Small intestine (tissue), 7 donors: ENCODE results near the gene FXYD5. TPM values are rescaled to one million over a fixed set of nuclear protein-coding genes. Genes with fewer than 3 reads are reported as not detected.

Experiments
- DNase-seq, 2 donors: peaks; one replicate each; pipeline versions ENCODE4 v3.0.0 to v3.0.0-alpha.2; 2013
- FAIRE-seq: peaks from 2 replicates; lab custom pipeline; 2012; peaks lifted over from hg19 to GRCh38; lab: Jason Lieb, UNC
- H3K27ac ChIP-seq, 3 donors: one replicate each; pipeline ENCODE4 v1.5.1; 2013; ENCODE audit warnings: low read length in 2 of 3, mild to moderate bottlenecking in 2 of 3, control low read depth in 1 of 3, inconsistent platforms in 1 of 3, low read depth in 1 of 3, moderate library complexity in 1 of 3
- H3K27me3 ChIP-seq, 3 donors: one replicate each; pipeline ENCODE4 v1.6.1; 2013; ENCODE audit warnings: low read length in 3 of 3, inconsistent platforms in 1 of 3; ENCODE audit not compliant: control insufficient read depth in 3 of 3, insufficient read depth in 3 of 3
- H3K36me3 ChIP-seq, 3 donors: one replicate each; pipeline ENCODE4 v1.6.1; 2013; ENCODE audit warnings: low read length in 3 of 3, inconsistent platforms in 1 of 3, low read depth in 1 of 3, mild to moderate bottlenecking in 1 of 3, moderate library complexity in 1 of 3; ENCODE audit not compliant: control insufficient read depth in 3 of 3, insufficient read depth in 2 of 3
- H3K4me1 ChIP-seq, 3 donors: one replicate each; pipeline ENCODE4 v1.6.1; 2013; ENCODE audit warnings: low read length in 2 of 3, inconsistent platforms in 1 of 3, low read depth in 1 of 3, mild to moderate bottlenecking in 1 of 3, moderate library complexity in 1 of 3; ENCODE audit not compliant: control insufficient read depth in 3 of 3, insufficient read depth in 2 of 3
- H3K4me3 ChIP-seq, 3 donors: one replicate each; pipeline ENCODE4 v1.5.1; 2013; ENCODE audit warnings: low read length in 3 of 3, control low read depth in 1 of 3, inconsistent platforms in 1 of 3, low read depth in 1 of 3, mild to moderate bottlenecking in 1 of 3, moderate library complexity in 1 of 3
- H3K9me3 ChIP-seq, 2 donors: one replicate each; pipeline ENCODE4 v1.6.1; 2013; ENCODE audit warnings: low read depth in 1 of 2, low read length in 1 of 2; ENCODE audit not compliant: control insufficient read depth in 2 of 2, insufficient read depth in 1 of 2
- WGBS, 3 donors: extraction: QIAGEN DNeasy Blood & Tissue Kit; methylation state at CpG; one replicate each; pipeline ENCODE4 v1.1.7; 2013; 5-methylcytosine and 5-hydroxymethylcytosine counted together
- polyA plus RNA-seq, 4 donors: library from polyadenylated mRNA; stranded (reverse) in 3 of 4; unstranded in 1 of 4; fragments of 200-250 nt in 3 of 4; fragments of 120-200 nt in 1 of 4; gene quantifications; one replicate each; pipeline versions ENCODE4 v1.2.1 to v1.2.3, GENCODE V29; 2013
- donor health status: healthy with polysubstance abuse.
- donor health status: control.
- donor health status: control.
- donor health status: Bipolar disorder and iron deficiency.
- donor health status: healthy.

FXYD5 gene
- polyA plus RNA-seq, 4 donors: 3.4 to 60.5 (median 30.2) TPM

DNA sequence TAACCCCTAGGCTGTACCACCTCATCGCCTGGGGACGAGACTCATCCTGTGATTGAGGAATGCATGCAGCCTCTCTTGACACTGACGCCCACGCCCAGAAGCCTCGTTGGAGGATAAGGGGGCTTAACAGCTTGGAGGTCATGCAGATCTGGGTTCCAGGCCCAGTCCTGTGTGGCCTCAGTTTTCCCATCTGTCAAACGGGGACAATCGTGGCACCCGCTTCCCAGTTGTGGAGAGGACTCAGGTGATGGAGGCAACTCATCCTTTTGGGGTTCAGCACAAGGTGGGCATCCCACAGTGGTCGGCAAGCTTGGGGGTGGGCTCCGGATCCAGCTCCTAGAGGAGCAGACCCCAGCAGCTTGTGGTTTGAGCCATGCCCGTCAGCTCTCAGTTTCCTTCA is 18.3 kb upstream of the FXYD5 start:
- H3K36me3 ChIP-seq: no peaks in the 10 kb centered on the region
- FAIRE-seq (no peak), DNase-seq (no peak)
- peaks cover 0 to 14% (median 0%) of the 10 kb centered on the region in 3 donors for H3K27me3 ChIP-seq
- WGBS, 3 donors: 76 to 82% (median 80%) methylated on average over 11 of the region's 11 CpGs
- H3K27ac ChIP-seq: no peak overlapping the region
- peaks cover 0 to 54% (median 0%) of the 10 kb centered on the region in 3 donors for H3K4me1 ChIP-seq
- H3K9me3 ChIP-seq: no peaks in the 10 kb centered on the region
- no peak overlapping the region for H3K4me3 ChIP-seq

DNA sequence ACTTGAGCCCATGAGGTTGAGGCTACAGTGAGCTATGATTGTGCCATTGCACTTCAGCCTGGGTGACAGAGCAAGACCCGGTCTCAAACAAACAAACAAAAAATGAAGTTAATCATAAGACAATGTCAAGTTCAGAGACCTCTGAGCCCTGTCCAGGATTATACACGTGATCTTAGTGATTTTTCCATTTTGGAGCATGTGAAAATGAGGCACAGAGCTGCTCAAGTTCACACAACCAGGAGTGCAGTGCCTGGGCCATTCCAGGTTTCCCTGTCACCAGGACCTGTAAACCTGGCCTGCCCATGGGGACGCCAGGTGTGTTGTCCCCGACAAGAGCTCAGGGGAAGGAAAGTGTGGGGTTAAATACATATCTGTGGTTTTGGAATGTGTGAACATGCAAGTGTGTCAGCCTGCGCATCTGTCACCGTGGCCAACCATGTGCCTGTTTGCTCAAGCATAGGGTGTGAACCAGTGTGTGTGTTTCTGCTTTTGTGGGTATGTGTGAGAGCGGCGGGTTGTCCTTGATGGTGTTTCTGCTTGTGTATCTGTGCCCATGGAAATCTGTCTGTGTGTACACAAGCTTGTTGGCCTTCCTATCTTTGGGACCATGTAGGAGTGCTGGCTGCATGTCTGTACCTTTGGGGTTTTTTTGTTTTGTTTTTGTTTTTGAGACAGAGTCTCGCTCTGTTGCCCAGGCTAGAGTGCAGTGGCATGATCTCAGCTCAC is 17.4 kb upstream of the FXYD5 start:
- no peaks in the 10 kb centered on the region for H3K9me3 ChIP-seq
- peaks cover 0 to 58% (median 2%) of the 10 kb centered on the region in 3 donors for H3K4me1 ChIP-seq
- H3K4me3 ChIP-seq: no peak overlapping the region
- H3K27me3 ChIP-seq: peaks cover 0 to 21% (median 0%) of the 10 kb centered on the region in 3 donors
- no peak overlapping the region for H3K27ac ChIP-seq
- 31 to 58% (median 32%) methylated on average over 9 of the region's 9 CpGs for WGBS, 3 donors
- no peak for FAIRE-seq
- DNase-seq: peak in 1 of 2 donors; percentile 59
- no peaks in the 10 kb centered on the region for H3K36me3 ChIP-seq

DNA sequence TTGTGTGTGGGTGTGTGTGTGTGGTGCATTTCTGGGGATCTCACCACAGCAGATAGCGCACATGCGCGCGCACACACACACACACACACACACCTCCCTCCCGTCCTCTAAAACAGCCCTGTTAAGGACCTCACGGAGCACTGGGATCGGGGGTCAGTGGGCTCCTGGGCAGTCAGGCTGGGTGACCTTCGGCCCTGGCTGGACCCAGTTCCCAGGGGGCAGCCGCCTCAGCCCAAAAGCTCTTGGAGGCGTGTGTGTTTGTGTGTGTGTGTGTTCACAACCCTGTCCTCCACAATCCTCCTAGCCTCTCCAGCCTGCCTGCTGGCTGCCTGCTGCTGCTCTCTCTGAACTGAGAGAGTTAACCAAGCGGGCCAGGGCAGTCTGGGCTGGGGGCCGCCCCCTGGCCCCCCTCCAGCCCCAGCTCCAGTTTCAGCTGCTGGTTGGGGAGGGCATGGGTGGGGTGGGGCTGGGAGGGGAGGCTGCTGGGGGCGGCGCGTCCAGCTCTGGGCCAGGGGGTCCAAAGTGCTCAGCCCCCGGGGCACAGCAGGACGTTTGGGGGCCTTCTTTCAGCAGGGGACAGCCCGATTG is 16.1 kb upstream of the FXYD5 start, which contains the start of gene FXYD1:
FXYD1 (plus strand) TSS at position 520 of the 588 bp plus-strand sequence. CDS start 1,256 bp downstream, outside the sequence.
- no peaks in the 10 kb centered on the region for H3K9me3 ChIP-seq
- peak within 1 kb of the TSS in 1 of 3 donors; percentile 33 for H3K4me3 ChIP-seq
- 39 to 74% (median 57%) methylated on average over 17 to 18 of the region's 18 CpGs for WGBS, 3 donors
- FAIRE-seq (no peak), DNase-seq (no peak)
- H3K27ac ChIP-seq: peak within 1 kb of the TSS in 2 of 3 donors; percentile 55 to 81
- H3K4me1 ChIP-seq: peaks cover 0 to 65% (median 5%) of the 10 kb centered on the region in 3 donors
- peaks cover 0 to 32% (median 0%) of the 10 kb centered on the region in 3 donors for H3K27me3 ChIP-seq
- H3K36me3 ChIP-seq: no peaks in the 10 kb centered on the region

DNA sequence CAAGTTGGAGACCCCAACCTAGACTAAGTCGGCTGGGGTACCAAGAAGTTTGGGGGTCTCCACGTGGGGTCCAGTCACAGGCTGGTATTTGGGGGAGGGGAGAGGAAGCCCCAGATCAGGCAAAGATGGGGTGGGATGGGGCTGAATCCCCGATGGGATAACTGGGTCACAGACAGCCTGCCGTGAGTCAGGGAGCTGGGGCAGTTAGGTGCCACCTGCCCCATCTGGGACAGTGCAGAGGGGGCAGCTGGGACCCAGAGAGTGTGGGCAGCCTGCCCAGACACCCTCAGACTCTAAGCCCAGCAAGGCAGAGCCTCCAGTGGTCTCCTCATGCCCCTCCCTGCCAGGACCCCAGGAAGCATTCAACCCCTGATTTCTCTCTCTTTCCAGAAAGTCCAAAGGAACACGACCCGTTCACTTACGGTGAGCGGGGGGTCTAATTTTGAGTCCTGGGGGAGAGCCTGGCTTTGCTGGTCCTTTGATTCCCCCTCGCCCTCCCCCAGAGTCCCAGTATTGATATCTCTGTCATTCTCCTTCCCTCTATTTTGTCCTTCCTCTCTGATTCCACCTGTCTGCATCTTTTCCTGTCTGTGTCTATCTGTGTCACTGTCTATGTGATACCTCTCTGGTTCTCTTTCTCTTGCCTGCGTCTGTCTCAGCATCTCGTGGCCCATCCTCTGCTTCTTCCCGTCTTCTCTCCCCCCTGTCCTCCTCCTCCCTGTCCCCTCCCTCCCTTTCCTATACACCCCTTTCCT is 14.2 kb upstream of the FXYD5 start:
- FAIRE-seq: no peak
- no peaks in the 10 kb centered on the region for H3K36me3 ChIP-seq
- H3K27ac ChIP-seq: peak overlapping the region in 1 of 3 donors; percentile 81
- no peak overlapping the region for H3K4me3 ChIP-seq
- H3K9me3 ChIP-seq: no peaks in the 10 kb centered on the region
- DNase-seq: no peak
- H3K27me3 ChIP-seq: peaks cover 0 to 49% (median 0%) of the 10 kb centered on the region in 3 donors
- H3K4me1 ChIP-seq: peaks cover 0 to 64% (median 5%) of the 10 kb centered on the region in 3 donors
- WGBS, 3 donors: 41 to 54% (median 53%) methylated on average over 12 of the region's 12 CpGs

DNA sequence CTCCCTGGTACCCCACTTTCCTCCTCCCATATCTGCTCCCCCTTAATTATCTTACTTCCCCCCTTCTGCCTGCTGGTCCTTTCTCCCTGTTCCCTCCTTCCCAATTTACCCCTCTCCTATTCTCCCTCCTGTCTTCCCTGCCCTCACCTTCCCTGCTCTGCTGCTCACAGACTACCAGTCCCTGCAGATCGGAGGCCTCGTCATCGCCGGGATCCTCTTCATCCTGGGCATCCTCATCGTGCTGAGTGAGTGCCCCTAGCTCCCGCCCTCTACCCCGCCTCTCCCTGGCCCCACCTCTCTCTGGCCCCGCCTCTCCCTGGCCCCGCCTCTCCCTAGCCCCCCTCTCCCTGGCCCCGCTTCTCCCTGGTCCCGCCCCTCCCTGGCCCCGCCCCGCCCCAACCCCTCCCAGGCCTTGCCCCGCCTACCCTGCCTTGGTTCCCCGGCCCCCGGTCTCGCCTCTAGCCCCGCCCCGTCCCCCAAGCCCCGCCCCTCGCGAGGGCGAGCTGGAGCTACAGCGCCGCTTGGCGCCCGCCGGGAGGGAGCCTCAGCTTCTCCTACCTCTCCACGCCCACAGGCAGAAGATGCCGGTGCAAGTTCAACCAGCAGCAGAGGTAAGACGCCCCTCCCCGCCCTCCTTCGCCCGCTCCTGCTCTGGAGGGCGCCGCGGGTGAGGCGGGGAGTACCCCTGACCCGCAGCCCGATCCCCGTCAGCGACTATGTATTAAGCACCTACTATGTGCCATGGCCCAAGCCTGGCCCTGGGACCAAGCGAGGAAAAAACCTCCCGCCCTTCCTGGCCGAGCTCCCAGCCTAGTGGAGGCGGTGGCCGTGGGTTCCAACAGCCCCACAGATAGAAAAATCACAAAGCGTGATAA is 13.3 kb upstream of the FXYD5 start:
- peaks cover 0 to 59% (median 5%) of the 10 kb centered on the region in 3 donors for H3K4me1 ChIP-seq
- FAIRE-seq (no peak), DNase-seq (peak; percentile 79 to 84)
- H3K36me3 ChIP-seq: no peaks in the 10 kb centered on the region
- H3K27me3 ChIP-seq: peaks cover 0 to 49% (median 0%) of the 10 kb centered on the region in 3 donors
- WGBS, 3 donors: 3 to 4% (median 3%) methylated on average over 31 to 48 of the region's 48 CpGs
- H3K4me3 ChIP-seq: no peak overlapping the region
- no peaks in the 10 kb centered on the region for H3K9me3 ChIP-seq
- H3K27ac ChIP-seq: peak overlapping the region in 1 of 3 donors; percentile 51

DNA sequence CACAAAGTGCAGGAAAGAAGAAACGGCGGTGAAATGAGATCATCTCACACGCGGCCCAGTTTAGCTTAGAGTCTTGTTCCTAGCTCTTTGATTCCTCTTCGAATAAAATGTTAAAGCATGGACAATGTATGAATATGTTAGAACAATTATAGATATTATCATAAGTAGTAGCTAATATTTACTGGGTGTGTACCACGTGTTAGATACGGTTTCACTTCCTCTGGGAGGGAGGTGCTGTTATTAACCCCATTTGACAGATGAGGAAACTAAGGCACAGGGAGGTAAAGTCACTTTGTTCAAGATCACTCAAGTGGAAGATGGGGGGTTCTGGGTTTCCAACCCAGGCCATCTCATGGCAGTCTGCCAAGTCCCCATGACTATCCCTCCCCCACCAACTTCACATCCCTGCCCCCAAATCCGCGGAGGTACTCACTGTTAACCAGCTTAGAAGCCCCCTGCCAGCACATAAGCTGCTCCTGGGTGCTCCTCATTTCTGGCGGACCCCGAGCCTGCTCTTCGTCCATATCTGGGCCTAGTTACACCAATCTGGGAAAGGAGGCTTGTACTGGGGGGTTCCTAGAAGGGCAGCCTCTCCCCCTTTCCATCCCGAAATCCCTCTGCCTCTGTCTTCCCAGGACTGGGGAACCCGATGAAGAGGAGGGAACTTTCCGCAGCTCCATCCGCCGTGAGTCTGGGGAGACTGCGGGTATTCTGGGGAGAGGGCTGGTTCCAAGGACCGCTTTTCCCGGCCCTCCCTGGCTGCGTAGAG is 12.5 kb upstream of the FXYD5 start:
- WGBS, 3 donors: 7 to 26% (median 8%) methylated on average over 21 of the region's 21 CpGs

DNA sequence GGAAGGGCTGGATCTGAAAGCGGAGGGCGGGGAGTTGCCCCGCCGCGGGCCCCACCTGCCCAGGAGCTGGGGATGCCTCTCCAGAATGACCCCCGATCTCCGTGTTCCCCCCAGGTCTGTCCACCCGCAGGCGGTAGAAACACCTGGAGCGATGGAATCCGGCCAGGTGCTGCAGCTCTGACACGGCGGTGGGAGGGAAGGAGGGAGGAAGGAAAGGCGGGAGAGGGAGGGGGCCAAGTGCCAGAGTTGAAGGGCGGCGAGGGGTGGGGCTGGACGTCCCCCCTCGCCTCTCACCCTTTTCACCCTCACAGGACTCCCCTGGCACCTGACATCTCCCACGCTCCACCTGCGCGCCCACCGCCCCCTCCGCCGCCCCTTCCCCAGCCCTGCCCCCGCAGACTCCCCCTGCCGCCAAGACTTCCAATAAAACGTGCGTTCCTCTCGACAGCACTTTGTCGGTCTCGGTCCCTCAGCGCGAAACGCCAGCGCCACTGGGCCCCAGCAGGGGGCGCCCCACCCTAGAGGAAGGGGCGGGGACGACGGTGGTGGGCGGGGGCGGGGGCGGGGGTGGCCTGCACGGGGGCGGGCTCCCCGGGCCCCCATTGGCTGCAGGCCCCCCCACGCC is 11.8 kb upstream of the FXYD5 start:
- FAIRE-seq: no peak

More for the DNA sequence above, 12.5 kb upstream of the FXYD5 start:
- H3K36me3 ChIP-seq: no peaks in the 10 kb centered on the region
- FAIRE-seq (no peak), DNase-seq (no peak)
- H3K4me1 ChIP-seq: peaks cover 0 to 51% (median 5%) of the 10 kb centered on the region in 3 donors
- H3K27ac ChIP-seq: no peak overlapping the region
- no peaks in the 10 kb centered on the region for H3K9me3 ChIP-seq
- no peak overlapping the region for H3K4me3 ChIP-seq
- H3K27me3 ChIP-seq: peaks cover 0 to 49% (median 0%) of the 10 kb centered on the region in 3 donors

More for the DNA sequence above, 11.8 kb upstream of the FXYD5 start:
- Histone ChIP-seq H3K27ac (no peak overlapping the region), H3K4me3 (no peak overlapping the region), H3K4me1 (peaks cover 0 to 45% (median 5%) of the 10 kb centered on the region in 3 donors), H3K36me3 (no peaks in the 10 kb centered on the region), H3K9me3 (no peaks in the 10 kb centered on the region), H3K27me3 (peaks cover 0 to 49% (median 0%) of the 10 kb centered on the region in 3 donors)
- 2 to 5% (median 3%) methylated on average over 25 to 45 of the region's 46 CpGs for whole genome bisulfite sequencing, 3 donors
- DNase-seq: peak; percentile 13 to 64
